SK-N-SH treated with all-trans-retinoic acid at 6 μM for 48 hours (cell line): ENCODE measurements around the gene ARHGAP25.

ENCODE experiments used
- ATAC-seq: fragments of 200-7000 bp; cut with Tn5 transposase; 3 replicates; pipeline ENCODE4 v1.9.1; 2020; ENCODE audit warnings: mild to moderate bottlenecking, moderate library complexity
- ARNTL ChIP-seq: fragments of 450-650 bp; formaldehyde crosslinking; IDR thresholded peaks from 2 replicates; pipeline ENCODE4 v1.5.0; 2020; ENCODE audit warnings: low read depth, mild to moderate bottlenecking, moderate library complexity, borderline replicate concordance
- BACH2 ChIP-seq: fragments of 250-450 bp; sonication (Bioruptor Pico); IDR thresholded peaks from 2 replicates; pipeline ENCODE4 v1.9.0; 2021; ENCODE audit warnings: mild to moderate bottlenecking, borderline replicate concordance
- ESRRG ChIP-seq: fragments of 250-450 bp; sonication (Bioruptor Pico); IDR thresholded peaks from 2 replicates; pipeline ENCODE4 v1.6.1; 2021; ENCODE audit warnings: mild to moderate bottlenecking
- GLIS3 ChIP-seq: fragments of 250-450 bp; sonication (Bioruptor Pico); IDR thresholded peaks from 2 replicates; pipeline ENCODE4 v1.5.0; 2020; ENCODE audit warnings: mild to moderate bottlenecking, moderate library complexity
- ISL1 ChIP-seq: fragments of 250-450 bp; sonication (Bioruptor Pico); IDR thresholded peaks from 2 replicates; pipeline ENCODE4 v2.1.2; 2022; ENCODE audit warnings: mild to moderate bottlenecking, moderate library complexity
- OSR1 ChIP-seq: fragments of 250-450 bp; sonication (Bioruptor Pico); IDR thresholded peaks from 2 replicates; pipeline ENCODE4 v1.8.0; 2022; ENCODE audit warnings: moderate library complexity, mild to moderate bottlenecking, inconsistent platforms
- PPARA ChIP-seq: fragments of 250-450 bp; sonication (Bioruptor Pico); IDR thresholded peaks from 2 replicates; pipeline ENCODE4 v1.5.0; 2020; ENCODE audit warnings: mild to moderate bottlenecking, borderline replicate concordance
- RARB ChIP-seq: fragments of 250-450 bp; sonication (Bioruptor Pico); IDR thresholded peaks from 2 replicates; pipeline ENCODE4 v1.8.0; 2021; ENCODE audit warnings: mild to moderate bottlenecking, moderate library complexity
- SNAI2 ChIP-seq: fragments of 250-450 bp; sonication (Bioruptor Pico); IDR thresholded peaks from 2 replicates; pipeline ENCODE4 v1.5.0; 2020; ENCODE audit warnings: mild to moderate bottlenecking, moderate library complexity
- TCF4 ChIP-seq: fragments of 250-450 bp; sonication (Bioruptor Pico); IDR thresholded peaks from 2 replicates; pipeline ENCODE4 v1.8.0; 2021; ENCODE audit warnings: mild to moderate bottlenecking, moderate library complexity, borderline replicate concordance
- ZC3H10 ChIP-seq: fragments of 250-450 bp; sonication (Bioruptor Pico); IDR thresholded peaks from 2 replicates; pipeline ENCODE4 v1.5.1; 2021; ENCODE audit warnings: mild to moderate bottlenecking, moderate library complexity
- ZFP3 ChIP-seq: fragments of 250-450 bp; sonication (Bioruptor Pico); IDR thresholded peaks from 2 replicates; pipeline ENCODE4 v1.5.0; 2020; ENCODE audit warnings: mild to moderate bottlenecking, moderate library complexity
- ZFP30 ChIP-seq: fragments of 450-650 bp; formaldehyde crosslinking; IDR thresholded peaks from 2 replicates; pipeline ENCODE4 v1.5.0; 2022; ENCODE audit warnings: mild to moderate bottlenecking, moderate library complexity
- ZNF565 ChIP-seq: fragments of 450-650 bp; formaldehyde crosslinking; conservative IDR thresholded peaks from 2 replicates; pipeline ENCODE4 v1.5.0; 2020; ENCODE audit warnings: low read depth, mild to moderate bottlenecking, moderate library complexity
- ZNF70 ChIP-seq: fragments of 450-650 bp; formaldehyde crosslinking; IDR thresholded peaks from 2 replicates; pipeline ENCODE4 v1.5.0; 2020; ENCODE audit warnings: mild to moderate bottlenecking, moderate library complexity
- ZNF8 ChIP-seq: fragments of 450-650 bp; formaldehyde crosslinking; IDR thresholded peaks from 2 replicates; pipeline ENCODE4 v1.5.0; 2020; ENCODE audit warnings: mild to moderate bottlenecking, moderate library complexity
- TF ChIP-seq, protein P1 (sequence below): fragments of 250-450 bp; sonication (Bioruptor Pico); IDR thresholded peaks from 2 replicates; pipeline ENCODE4 v1.8.0; 2020; ENCODE audit warnings: mild to moderate bottlenecking, moderate library complexity, borderline replicate concordance
- TF ChIP-seq, protein P2 (sequence below): fragments of 250-450 bp; sonication (Bioruptor Pico); IDR thresholded peaks from 2 replicates; pipeline ENCODE4 v1.5.1; 2021; ENCODE audit warnings: mild to moderate bottlenecking, moderate library complexity
- TF ChIP-seq, protein P3 (sequence below): fragments of 250-450 bp; sonication (Bioruptor Pico); IDR thresholded peaks from 2 replicates; pipeline ENCODE4 v1.8.0; 2021; ENCODE audit warnings: low read depth, mild to moderate bottlenecking, moderate library complexity, borderline replicate concordance
- TF ChIP-seq, protein P4 (sequence below): fragments of 250-450 bp; sonication (Bioruptor Pico); IDR thresholded peaks from 2 replicates; pipeline ENCODE4 v1.5.1; 2020; ENCODE audit warnings: low read depth, mild to moderate bottlenecking, moderate library complexity
- TF ChIP-seq, protein P5 (sequence below): fragments of 250-450 bp; sonication (Bioruptor Pico); IDR thresholded peaks from 2 replicates; pipeline ENCODE4 v1.5.0; 2020; ENCODE audit warnings: mild to moderate bottlenecking, moderate library complexity

ARHGAP25 gene

DNA sequence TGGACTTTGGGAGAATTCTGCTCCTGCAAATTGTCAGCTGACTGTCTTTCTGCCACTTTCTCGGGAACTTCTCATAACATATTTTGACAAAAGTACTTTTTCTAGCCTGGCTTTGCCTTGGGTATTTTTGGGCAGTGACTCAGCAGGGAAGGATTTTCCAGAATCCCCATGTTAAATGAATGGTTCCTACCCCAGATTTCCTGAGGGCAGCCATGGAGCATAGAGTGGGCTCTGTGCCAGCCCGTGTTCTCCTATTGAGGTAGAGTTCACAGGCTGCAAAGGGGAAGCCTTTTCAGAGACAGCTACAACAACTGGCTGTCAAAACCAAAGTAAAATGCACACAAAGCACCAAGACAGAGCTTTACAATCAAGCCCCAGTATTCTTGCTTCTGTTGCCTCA, 76.8 kb downstream of the ARHGAP25 start:
- ATAC-seq: no peak
- TF ChIP-seq ZFP3 (CRISPR knock-in tag) (no peak), ZNF8 (CRISPR knock-in tag) (no peak), SNAI2 (CRISPR knock-in tag) (no peak), BACH2 (CRISPR knock-in tag) (no peak), ISL1 (CRISPR knock-in tag) (no peak), ARNTL (CRISPR knock-in tag) (no peak)
- TF ChIP-seq, protein P1, sequence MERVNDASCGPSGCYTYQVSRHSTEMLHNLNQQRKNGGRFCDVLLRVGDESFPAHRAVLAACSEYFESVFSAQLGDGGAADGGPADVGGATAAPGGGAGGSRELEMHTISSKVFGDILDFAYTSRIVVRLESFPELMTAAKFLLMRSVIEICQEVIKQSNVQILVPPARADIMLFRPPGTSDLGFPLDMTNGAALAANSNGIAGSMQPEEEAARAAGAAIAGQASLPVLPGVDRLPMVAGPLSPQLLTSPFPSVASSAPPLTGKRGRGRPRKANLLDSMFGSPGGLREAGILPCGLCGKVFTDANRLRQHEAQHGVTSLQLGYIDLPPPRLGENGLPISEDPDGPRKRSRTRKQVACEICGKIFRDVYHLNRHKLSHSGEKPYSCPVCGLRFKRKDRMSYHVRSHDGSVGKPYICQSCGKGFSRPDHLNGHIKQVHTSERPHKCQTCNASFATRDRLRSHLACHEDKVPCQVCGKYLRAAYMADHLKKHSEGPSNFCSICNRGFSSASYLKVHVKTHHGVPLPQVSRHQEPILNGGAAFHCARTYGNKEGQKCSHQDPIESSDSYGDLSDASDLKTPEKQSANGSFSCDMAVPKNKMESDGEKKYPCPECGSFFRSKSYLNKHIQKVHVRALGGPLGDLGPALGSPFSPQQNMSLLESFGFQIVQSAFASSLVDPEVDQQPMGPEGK (CRISPR knock-in tag): no peak
- TF ChIP-seq, protein P2, sequence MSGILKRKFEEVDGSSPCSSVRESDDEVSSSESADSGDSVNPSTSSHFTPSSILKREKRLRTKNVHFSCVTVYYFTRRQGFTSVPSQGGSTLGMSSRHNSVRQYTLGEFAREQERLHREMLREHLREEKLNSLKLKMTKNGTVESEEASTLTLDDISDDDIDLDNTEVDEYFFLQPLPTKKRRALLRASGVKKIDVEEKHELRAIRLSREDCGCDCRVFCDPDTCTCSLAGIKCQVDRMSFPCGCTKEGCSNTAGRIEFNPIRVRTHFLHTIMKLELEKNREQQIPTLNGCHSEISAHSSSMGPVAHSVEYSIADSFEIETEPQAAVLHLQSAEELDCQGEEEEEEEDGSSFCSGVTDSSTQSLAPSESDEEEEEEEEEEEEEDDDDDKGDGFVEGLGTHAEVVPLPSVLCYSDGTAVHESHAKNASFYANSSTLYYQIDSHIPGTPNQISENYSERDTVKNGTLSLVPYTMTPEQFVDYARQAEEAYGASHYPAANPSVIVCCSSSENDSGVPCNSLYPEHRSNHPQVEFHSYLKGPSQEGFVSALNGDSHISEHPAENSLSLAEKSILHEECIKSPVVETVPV: no peak
- TF ChIP-seq, protein P3, sequence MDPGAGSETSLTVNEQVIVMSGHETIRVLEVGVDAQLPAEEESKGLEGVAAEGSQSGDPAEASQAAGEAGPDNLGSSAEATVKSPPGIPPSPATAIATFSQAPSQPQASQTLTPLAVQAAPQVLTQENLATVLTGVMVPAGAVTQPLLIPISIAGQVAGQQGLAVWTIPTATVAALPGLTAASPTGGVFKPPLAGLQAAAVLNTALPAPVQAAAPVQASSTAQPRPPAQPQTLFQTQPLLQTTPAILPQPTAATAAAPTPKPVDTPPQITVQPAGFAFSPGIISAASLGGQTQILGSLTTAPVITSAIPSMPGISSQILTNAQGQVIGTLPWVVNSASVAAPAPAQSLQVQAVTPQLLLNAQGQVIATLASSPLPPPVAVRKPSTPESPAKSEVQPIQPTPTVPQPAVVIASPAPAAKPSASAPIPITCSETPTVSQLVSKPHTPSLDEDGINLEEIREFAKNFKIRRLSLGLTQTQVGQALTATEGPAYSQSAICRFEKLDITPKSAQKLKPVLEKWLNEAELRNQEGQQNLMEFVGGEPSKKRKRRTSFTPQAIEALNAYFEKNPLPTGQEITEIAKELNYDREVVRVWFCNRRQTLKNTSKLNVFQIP (CRISPR knock-in tag): no peak
- TF ChIP-seq, protein P4, sequence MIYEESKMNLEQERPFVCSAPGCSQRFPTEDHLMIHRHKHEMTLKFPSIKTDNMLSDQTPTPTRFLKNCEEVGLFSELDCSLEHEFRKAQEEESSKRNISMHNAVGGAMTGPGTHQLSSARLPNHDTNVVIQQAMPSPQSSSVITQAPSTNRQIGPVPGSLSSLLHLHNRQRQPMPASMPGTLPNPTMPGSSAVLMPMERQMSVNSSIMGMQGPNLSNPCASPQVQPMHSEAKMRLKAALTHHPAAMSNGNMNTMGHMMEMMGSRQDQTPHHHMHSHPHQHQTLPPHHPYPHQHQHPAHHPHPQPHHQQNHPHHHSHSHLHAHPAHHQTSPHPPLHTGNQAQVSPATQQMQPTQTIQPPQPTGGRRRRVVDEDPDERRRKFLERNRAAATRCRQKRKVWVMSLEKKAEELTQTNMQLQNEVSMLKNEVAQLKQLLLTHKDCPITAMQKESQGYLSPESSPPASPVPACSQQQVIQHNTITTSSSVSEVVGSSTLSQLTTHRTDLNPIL: no peak

DNA sequence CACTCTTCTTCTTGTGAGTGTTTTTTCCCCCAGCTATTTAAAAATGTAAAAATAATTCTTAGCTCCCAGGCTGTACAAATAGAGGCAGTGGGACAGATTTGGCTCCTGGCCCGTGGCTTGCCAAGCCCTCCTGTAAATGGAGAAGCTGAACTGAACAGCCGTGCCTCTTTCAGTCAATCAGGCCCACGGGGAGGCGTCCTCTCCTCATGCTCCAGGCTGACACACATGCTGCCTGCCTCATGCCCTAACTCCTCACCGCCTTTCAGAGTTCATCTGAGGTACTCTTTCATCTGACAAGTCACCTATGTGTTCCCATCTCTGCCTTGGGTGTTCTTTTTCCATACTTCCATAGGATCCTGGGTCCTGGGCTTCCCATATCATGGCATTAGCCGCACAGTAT, 77.6 kb downstream of the ARHGAP25 start:
- ATAC-seq: no peak

More for the DNA sequence above, 77.6 kb downstream of the ARHGAP25 start:
- TF ChIP-seq, protein P5, sequence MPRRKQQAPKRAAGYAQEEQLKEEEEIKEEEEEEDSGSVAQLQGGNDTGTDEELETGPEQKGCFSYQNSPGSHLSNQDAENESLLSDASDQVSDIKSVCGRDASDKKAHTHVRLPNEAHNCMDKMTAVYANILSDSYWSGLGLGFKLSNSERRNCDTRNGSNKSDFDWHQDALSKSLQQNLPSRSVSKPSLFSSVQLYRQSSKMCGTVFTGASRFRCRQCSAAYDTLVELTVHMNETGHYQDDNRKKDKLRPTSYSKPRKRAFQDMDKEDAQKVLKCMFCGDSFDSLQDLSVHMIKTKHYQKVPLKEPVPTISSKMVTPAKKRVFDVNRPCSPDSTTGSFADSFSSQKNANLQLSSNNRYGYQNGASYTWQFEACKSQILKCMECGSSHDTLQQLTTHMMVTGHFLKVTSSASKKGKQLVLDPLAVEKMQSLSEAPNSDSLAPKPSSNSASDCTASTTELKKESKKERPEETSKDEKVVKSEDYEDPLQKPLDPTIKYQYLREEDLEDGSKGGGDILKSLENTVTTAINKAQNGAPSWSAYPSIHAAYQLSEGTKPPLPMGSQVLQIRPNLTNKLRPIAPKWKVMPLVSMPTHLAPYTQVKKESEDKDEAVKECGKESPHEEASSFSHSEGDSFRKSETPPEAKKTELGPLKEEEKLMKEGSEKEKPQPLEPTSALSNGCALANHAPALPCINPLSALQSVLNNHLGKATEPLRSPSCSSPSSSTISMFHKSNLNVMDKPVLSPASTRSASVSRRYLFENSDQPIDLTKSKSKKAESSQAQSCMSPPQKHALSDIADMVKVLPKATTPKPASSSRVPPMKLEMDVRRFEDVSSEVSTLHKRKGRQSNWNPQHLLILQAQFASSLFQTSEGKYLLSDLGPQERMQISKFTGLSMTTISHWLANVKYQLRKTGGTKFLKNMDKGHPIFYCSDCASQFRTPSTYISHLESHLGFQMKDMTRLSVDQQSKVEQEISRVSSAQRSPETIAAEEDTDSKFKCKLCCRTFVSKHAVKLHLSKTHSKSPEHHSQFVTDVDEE (CRISPR knock-in tag): no peak
- TF ChIP-seq TCF4 (CRISPR knock-in tag): no peak
- no peak for TF ChIP-seq ISL1 (CRISPR knock-in tag)
- no peak for TF ChIP-seq SNAI2 (CRISPR knock-in tag)
- no peak for TF ChIP-seq ARNTL (CRISPR knock-in tag)
- TF ChIP-seq ZNF565 (CRISPR knock-in tag): no peak
- TF ChIP-seq, protein P3 (CRISPR knock-in tag): no peak
- no peak for TF ChIP-seq ZC3H10 (CRISPR knock-in tag)
- TF ChIP-seq ESRRG: no peak
- TF ChIP-seq GLIS3 (CRISPR knock-in tag): no peak
- no peak for TF ChIP-seq ZFP30 (CRISPR knock-in tag)
- no peak for TF ChIP-seq ZNF70
- TF ChIP-seq ZNF8 (CRISPR knock-in tag): no peak
- TF ChIP-seq BACH2 (CRISPR knock-in tag): no peak
- no peak for TF ChIP-seq RARB (CRISPR knock-in tag)
- TF ChIP-seq, protein P2: no peak
- no peak for TF ChIP-seq OSR1
- no peak for TF ChIP-seq PPARA (CRISPR knock-in tag)
- TF ChIP-seq, protein P4: no peak
- TF ChIP-seq, protein P1 (CRISPR knock-in tag): no peak
- TF ChIP-seq, all 23 proteins: peak for 0
